Dermis blood vessel endothelial cell (primary cell): ENCODE measurements around the gene LMF2. TPM values are rescaled to one million over a fixed set of nuclear protein-coding genes. Genes with fewer than 3 reads are reported as not detected.
"Not testable (repeated sequence)": the region's sequence is repeated elsewhere in the genome, so short reads cannot be mapped to it uniquely, and the experiment has no call there.

Experiments used
- DNase-seq: peaks from one replicate; pipeline ENCODE4 v3.0.0; 2010
- total RNA-seq: library from RNA; depleted of rRNA; stranded (reverse); fragments of >200 nt; gene quantifications from 2 replicates; pipeline ENCODE4 v1.2.3, GENCODE V29; 2014

The LMF2 gene
- total RNA-seq, 1 donor from 2014 or later, result 43.7 TPM

- DNase-seq, result not testable (repeated sequence)
These were observed 26.6 kb upstream of the LMF2 start for GRCh38 chr22:50533856-50534711.

- no peak for DNase-seq
These were observed 25.6 kb upstream of the LMF2 start for GRCh38 chr22:50532824-50533796.

GRCh38 chr22:50531962-50532674 is 24.6 kb upstream of the LMF2 start:
- peak; percentile 74 for DNase-seq

GRCh38 chr22:50531546-50531961 is 24.1 kb upstream of the LMF2 start:
- DNase-seq, result peak; percentile 22

GRCh38 chr22:50530877-50531545 is 23.5 kb upstream of the LMF2 start:
- DNase-seq, result peak; percentile 68

GRCh38 chr22:50530580-50530876 is 23.0 kb upstream of the LMF2 start:
- DNase-seq, result no peak

- no peak for DNase-seq
These were observed 22.5 kb upstream of the LMF2 start, which contains the start of gene TYMP for GRCh38 chr22:50529897-50530579. Gene TYMP (minus strand): TSS chr22:50530012. CDS start chr22:50529709, 303 bp downstream.

GRCh38 chr22:50529416-50529896 is 22.0 kb upstream of the LMF2 start:
- no peak for DNase-seq

- DNase-seq, result no peak
These were observed 21.3 kb upstream of the LMF2 start for GRCh38 chr22:50528682-50529415.

- no peak for DNase-seq
These were observed 20.6 kb upstream of the LMF2 start for GRCh38 chr22:50527921-50528681.

- no peak for DNase-seq
These were observed 19.6 kb upstream of the LMF2 start for GRCh38 chr22:50526834-50527801.

GRCh38 chr22:50526108-50526833 is 18.8 kb upstream of the LMF2 start:
- DNase-seq, result peak; percentile 76

- DNase-seq, result no peak
These were observed 18.3 kb upstream of the LMF2 start for GRCh38 chr22:50525858-50526107.

- DNase-seq, result peak; percentile 98
These were observed 17.8 kb upstream of the LMF2 start, which contains the start of gene SCO2 for GRCh38 chr22:50525104-50525857. Gene SCO2 (minus strand): TSS chr22:50525598. CDS start chr22:50524411, 1,187 bp downstream.

- no peak for DNase-seq
These were observed 17.2 kb upstream of the LMF2 start for GRCh38 chr22:50524676-50525103.

- DNase-seq, result no peak
These were observed 16.5 kb upstream of the LMF2 start for GRCh38 chr22:50523806-50524675.
